Neural cell (in vitro differentiated cells): Measurements from ENCODE around the gene GORASP2. TPM values are rescaled to one million over a fixed set of nuclear protein-coding genes. Genes with fewer than 3 reads are reported as not detected.

Experiments
- H2AFZ ChIP-seq: fragments of 200-600, 300-800 bp; sonication (generic), shearing (Covaris generic); 2 replicates; pipeline ENCODE4 v1.6.0; 2014; ENCODE audit warnings: low read depth, mild to moderate bottlenecking, antibody characterized with exemption, low read length, moderate library complexity
- H3F3A ChIP-seq: fragments of 200-600 bp; shearing (Covaris generic); 2 replicates; pipeline ENCODE4 v1.6.1; 2016; ENCODE audit warnings: mild to moderate bottlenecking, moderate library complexity, mixed read lengths, antibody characterized with exemption, low read length; ENCODE audit not compliant: insufficient read depth, poor library complexity, severe bottlenecking
- H3K27ac ChIP-seq: fragments of 200-600, 300-800 bp; sonication (generic), shearing (Covaris generic); 2 replicates; pipeline ENCODE4 v1.5.1; 2014; ENCODE audit warnings: mild to moderate bottlenecking, low read length, moderate library complexity
- H3K27me3 ChIP-seq: fragments of 300-800, 200-600 bp; sonication (generic), shearing (Covaris generic); 2 replicates; pipeline ENCODE4 v1.6.0; 2014; ENCODE audit warnings: mild to moderate bottlenecking, low read depth, low read length, moderate library complexity; ENCODE audit not compliant: insufficient read depth
- H3K36me3 ChIP-seq: fragments of 300-800, 200-600 bp; sonication (generic), shearing (Covaris generic); 2 replicates; pipeline ENCODE4 v1.5.1; 2014; ENCODE audit warnings: mild to moderate bottlenecking, antibody characterized with exemption, low read length, moderate library complexity; ENCODE audit not compliant: insufficient read depth
- H3K4me2 ChIP-seq: fragments of 300-800, 200-600 bp; sonication (generic), shearing (Covaris generic); 2 replicates; pipeline ENCODE4 v1.6.0; 2014; ENCODE audit warnings: mild to moderate bottlenecking, low read length
- H3K4me3 ChIP-seq: fragments of 300-800, 200-600 bp; sonication (generic), shearing (Covaris generic); 2 replicates; pipeline ENCODE4 v1.5.1; 2014; ENCODE audit warnings: mild to moderate bottlenecking, low read length, moderate library complexity
- H3K79me2 ChIP-seq: fragments of 200-600 bp; shearing (Covaris generic); replicated peaks from 2 replicates; pipeline ENCODE4 v1.6.0; 2014; ENCODE audit warnings: mild to moderate bottlenecking, low read length, moderate library complexity; ENCODE audit not compliant: insufficient read depth
- H3K9ac ChIP-seq: fragments of 300-800, 200-600 bp; sonication (generic), shearing (Covaris generic); 2 replicates; pipeline ENCODE4 v1.6.1; 2016; ENCODE audit warnings: mild to moderate bottlenecking, low read length, mixed read lengths
- H3K9me2 ChIP-seq: fragments of 200-600 bp; shearing (Covaris generic); 2 replicates; pipeline ENCODE4 v1.6.1; 2016; ENCODE audit warnings: mild to moderate bottlenecking, low read length, mixed read lengths; ENCODE audit not compliant: insufficient read depth
- H3K9me3 ChIP-seq: fragments of 200-600, 300-800 bp; sonication (generic), shearing (Covaris generic); 2 replicates; pipeline ENCODE4 v1.6.1; 2016; ENCODE audit warnings: mild to moderate bottlenecking, mixed run types, low read length, moderate library complexity, mixed read lengths
- H4K20me1 ChIP-seq: fragments of 200-600 bp; shearing (Covaris generic); 2 replicates; pipeline ENCODE4 v1.6.1; 2016; ENCODE audit warnings: mild to moderate bottlenecking, mixed run types; ENCODE audit not compliant: insufficient read depth
- EP300 ChIP-seq: fragments of 450-650 bp; conservative IDR thresholded peaks from 2 replicates; pipeline ENCODE4 v1.6.1; 2014; ENCODE audit warnings: antibody characterized with exemption, mild to moderate bottlenecking, moderate library complexity; ENCODE audit not compliant: poor library complexity, severe bottlenecking
- EZH2 ChIP-seq: fragments of 200-600, 300-800 bp; shearing (Covaris generic), sonication (generic); IDR thresholded peaks from 2 replicates; pipeline ENCODE4 v1.6.1; 2014; ENCODE audit warnings: antibody characterized with exemption, low read length, borderline replicate concordance, mild to moderate bottlenecking; ENCODE audit not compliant: insufficient read depth, poor library complexity, severe bottlenecking
- MXI1 ChIP-seq: fragments of 450-650 bp; conservative IDR thresholded peaks from 2 replicates; pipeline ENCODE4 v1.6.1; 2014; ENCODE audit warnings: antibody characterized with exemption, mild to moderate bottlenecking; ENCODE audit not compliant: poor library complexity, severe bottlenecking
- POLR2AphosphoS5 ChIP-seq: IDR thresholded peaks from 2 replicates; pipeline ENCODE4 v1.6.1; 2012
- RAD21 ChIP-seq: fragments of 450-650 bp; conservative IDR thresholded peaks from 2 replicates; pipeline ENCODE4 v1.6.1; 2014; ENCODE audit warnings: antibody characterized with exemption, mild to moderate bottlenecking, moderate library complexity
- SMC3 ChIP-seq: fragments of 450-650 bp; conservative IDR thresholded peaks from 2 replicates; pipeline ENCODE4 v1.6.1; 2014; ENCODE audit warnings: antibody characterized with exemption, mild to moderate bottlenecking, moderate library complexity; ENCODE audit not compliant: poor library complexity
- TAF1 ChIP-seq: IDR thresholded peaks from 2 replicates; pipeline ENCODE4 v1.6.1; 2012; ENCODE audit warnings: low read depth
- polyA plus RNA-seq: library from polyadenylated mRNA; depleted of rRNA; stranded (reverse); fragments of >200 nt; gene quantifications from 2 replicates; pipeline ENCODE4 v1.2.3, GENCODE V29; 2014
- TF ChIP-seq, protein P1 (sequence below): IDR thresholded peaks from 2 replicates; pipeline ENCODE4 v1.6.1; 2012; ENCODE audit warnings: borderline replicate concordance
- TF ChIP-seq, protein P2 (sequence below): fragments of 450-650 bp; IDR thresholded peaks from 2 replicates; pipeline ENCODE4 v1.5.1; 2014; ENCODE audit warnings: antibody characterized with exemption, mild to moderate bottlenecking, moderate library complexity; ENCODE audit not compliant: poor library complexity, severe bottlenecking

GORASP2 gene
- polyA plus RNA-seq, 1 donor from 2014 or later: 20.4 TPM

- no peak for TF ChIP-seq RAD21
- no peak for TF ChIP-seq SMC3
- TF ChIP-seq TAF1: no peak
- TF ChIP-seq EP300: no peak
- TF ChIP-seq EZH2: no peak
- no peak for TF ChIP-seq MXI1
- no peaks in the 10 kb centered on the region for H3K9me3 ChIP-seq
- no peaks in the 10 kb centered on the region for H3K79me2 ChIP-seq
- no peaks in the 10 kb centered on the region for H3K27me3 ChIP-seq
- no peak overlapping the region for H3K4me3 ChIP-seq
- no peaks in the 10 kb centered on the region for H3K36me3 ChIP-seq
- H3K9ac ChIP-seq: no peak overlapping the region
- no peak overlapping the region for H3K27ac ChIP-seq
- no peaks in the 10 kb centered on the region for H3K9me2 ChIP-seq
- no peak overlapping the region for H3K4me2 ChIP-seq
- no peaks in the 10 kb centered on the region for H4K20me1 ChIP-seq
- no peaks in the 10 kb centered on the region for H3F3A ChIP-seq
- no peak overlapping the region for H2AFZ ChIP-seq
Measured at GRCh38 chr2:170885130-170885791, 43.8 kb upstream of the GORASP2 start.

DNA sequence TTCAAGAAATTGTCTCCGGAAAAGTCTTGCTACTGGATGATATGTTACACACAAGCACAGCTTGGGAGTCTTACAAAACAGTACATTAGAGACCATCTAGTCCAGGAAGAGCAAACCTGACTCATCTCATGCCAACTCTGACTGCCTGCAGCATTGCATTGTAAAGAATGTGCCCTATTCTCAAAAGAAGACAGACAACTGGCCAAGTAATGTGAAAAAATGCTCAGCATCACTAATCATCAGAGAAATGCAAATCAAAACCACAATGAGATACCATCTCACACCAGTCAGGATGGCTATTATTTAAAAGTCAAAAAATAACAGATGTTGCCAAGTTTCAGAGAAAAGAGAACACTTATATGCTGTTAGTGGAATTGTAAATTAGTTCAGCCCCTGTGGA, 42.7 kb upstream of the GORASP2 start:
- Histone ChIP-seq H3K4me2 (no peak overlapping the region), H3K27ac (no peak overlapping the region)
- TF ChIP-seq EZH2 (no peak), TAF1 (no peak)

GRCh38 chr2:170887496-170887895, 41.6 kb upstream of the GORASP2 start:
- no peaks in the 10 kb centered on the region for H3K9me2 ChIP-seq
- H3K4me3 ChIP-seq: no peak overlapping the region
- H2AFZ ChIP-seq: no peak overlapping the region
- H4K20me1 ChIP-seq: no peaks in the 10 kb centered on the region
- no peaks in the 10 kb centered on the region for H3K36me3 ChIP-seq
- no peaks in the 10 kb centered on the region for H3K79me2 ChIP-seq
- TF ChIP-seq TAF1 (no peak), POLR2AphosphoS5 (no peak), RAD21 (no peak), SMC3 (no peak), EZH2 (no peak), EP300 (no peak), MXI1 (no peak)
- TF ChIP-seq, protein P1, sequence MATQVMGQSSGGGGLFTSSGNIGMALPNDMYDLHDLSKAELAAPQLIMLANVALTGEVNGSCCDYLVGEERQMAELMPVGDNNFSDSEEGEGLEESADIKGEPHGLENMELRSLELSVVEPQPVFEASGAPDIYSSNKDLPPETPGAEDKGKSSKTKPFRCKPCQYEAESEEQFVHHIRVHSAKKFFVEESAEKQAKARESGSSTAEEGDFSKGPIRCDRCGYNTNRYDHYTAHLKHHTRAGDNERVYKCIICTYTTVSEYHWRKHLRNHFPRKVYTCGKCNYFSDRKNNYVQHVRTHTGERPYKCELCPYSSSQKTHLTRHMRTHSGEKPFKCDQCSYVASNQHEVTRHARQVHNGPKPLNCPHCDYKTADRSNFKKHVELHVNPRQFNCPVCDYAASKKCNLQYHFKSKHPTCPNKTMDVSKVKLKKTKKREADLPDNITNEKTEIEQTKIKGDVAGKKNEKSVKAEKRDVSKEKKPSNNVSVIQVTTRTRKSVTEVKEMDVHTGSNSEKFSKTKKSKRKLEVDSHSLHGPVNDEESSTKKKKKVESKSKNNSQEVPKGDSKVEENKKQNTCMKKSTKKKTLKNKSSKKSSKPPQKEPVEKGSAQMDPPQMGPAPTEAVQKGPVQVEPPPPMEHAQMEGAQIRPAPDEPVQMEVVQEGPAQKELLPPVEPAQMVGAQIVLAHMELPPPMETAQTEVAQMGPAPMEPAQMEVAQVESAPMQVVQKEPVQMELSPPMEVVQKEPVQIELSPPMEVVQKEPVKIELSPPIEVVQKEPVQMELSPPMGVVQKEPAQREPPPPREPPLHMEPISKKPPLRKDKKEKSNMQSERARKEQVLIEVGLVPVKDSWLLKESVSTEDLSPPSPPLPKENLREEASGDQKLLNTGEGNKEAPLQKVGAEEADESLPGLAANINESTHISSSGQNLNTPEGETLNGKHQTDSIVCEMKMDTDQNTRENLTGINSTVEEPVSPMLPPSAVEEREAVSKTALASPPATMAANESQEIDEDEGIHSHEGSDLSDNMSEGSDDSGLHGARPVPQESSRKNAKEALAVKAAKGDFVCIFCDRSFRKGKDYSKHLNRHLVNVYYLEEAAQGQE: no peak
- TF ChIP-seq, protein P2, sequence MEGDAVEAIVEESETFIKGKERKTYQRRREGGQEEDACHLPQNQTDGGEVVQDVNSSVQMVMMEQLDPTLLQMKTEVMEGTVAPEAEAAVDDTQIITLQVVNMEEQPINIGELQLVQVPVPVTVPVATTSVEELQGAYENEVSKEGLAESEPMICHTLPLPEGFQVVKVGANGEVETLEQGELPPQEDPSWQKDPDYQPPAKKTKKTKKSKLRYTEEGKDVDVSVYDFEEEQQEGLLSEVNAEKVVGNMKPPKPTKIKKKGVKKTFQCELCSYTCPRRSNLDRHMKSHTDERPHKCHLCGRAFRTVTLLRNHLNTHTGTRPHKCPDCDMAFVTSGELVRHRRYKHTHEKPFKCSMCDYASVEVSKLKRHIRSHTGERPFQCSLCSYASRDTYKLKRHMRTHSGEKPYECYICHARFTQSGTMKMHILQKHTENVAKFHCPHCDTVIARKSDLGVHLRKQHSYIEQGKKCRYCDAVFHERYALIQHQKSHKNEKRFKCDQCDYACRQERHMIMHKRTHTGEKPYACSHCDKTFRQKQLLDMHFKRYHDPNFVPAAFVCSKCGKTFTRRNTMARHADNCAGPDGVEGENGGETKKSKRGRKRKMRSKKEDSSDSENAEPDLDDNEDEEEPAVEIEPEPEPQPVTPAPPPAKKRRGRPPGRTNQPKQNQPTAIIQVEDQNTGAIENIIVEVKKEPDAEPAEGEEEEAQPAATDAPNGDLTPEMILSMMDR: no peak
- H3K4me2 ChIP-seq: no peak overlapping the region
- H3K27me3 ChIP-seq: no peaks in the 10 kb centered on the region
- H3K9ac ChIP-seq: no peak overlapping the region
- no peak overlapping the region for H3K27ac ChIP-seq
- no peaks in the 10 kb centered on the region for H3K9me3 ChIP-seq
- H3F3A ChIP-seq: no peaks in the 10 kb centered on the region

More for the DNA sequence above, 42.7 kb upstream of the GORASP2 start:
- H3K27me3 ChIP-seq: no peaks in the 10 kb centered on the region
- H3K4me3 ChIP-seq: no peak overlapping the region
- no peaks in the 10 kb centered on the region for H3K9me2 ChIP-seq
- H3K9ac ChIP-seq: no peak overlapping the region
- H3F3A ChIP-seq: no peaks in the 10 kb centered on the region
- no peaks in the 10 kb centered on the region for H3K9me3 ChIP-seq
- H3K79me2 ChIP-seq: no peaks in the 10 kb centered on the region
- no peaks in the 10 kb centered on the region for H3K36me3 ChIP-seq
- H2AFZ ChIP-seq: no peak overlapping the region
- H4K20me1 ChIP-seq: no peaks in the 10 kb centered on the region
